ENCODE results near the gene GATB.

DNA sequence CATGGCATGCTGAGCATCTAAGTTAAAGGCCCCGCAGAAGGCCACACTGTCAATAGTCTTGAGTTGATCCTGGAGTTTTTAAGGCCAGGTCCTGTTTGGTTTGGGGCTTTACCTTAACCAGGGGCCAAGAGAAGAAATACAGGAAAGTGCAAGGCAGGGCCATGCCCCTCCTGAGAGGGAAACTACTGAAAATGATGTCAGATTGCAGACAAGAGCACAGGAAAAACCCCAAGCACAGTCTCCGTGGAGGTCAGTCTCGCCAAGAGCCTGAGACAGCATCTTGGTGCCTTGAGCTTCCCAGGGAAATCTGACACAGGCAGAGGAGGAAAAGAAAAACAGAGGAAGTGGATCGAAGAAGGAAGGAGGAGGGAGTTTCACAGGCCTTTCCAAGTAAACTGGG, 32.2 kb upstream of the GATB start:
- TF ChIP-seq, protein P1, sequence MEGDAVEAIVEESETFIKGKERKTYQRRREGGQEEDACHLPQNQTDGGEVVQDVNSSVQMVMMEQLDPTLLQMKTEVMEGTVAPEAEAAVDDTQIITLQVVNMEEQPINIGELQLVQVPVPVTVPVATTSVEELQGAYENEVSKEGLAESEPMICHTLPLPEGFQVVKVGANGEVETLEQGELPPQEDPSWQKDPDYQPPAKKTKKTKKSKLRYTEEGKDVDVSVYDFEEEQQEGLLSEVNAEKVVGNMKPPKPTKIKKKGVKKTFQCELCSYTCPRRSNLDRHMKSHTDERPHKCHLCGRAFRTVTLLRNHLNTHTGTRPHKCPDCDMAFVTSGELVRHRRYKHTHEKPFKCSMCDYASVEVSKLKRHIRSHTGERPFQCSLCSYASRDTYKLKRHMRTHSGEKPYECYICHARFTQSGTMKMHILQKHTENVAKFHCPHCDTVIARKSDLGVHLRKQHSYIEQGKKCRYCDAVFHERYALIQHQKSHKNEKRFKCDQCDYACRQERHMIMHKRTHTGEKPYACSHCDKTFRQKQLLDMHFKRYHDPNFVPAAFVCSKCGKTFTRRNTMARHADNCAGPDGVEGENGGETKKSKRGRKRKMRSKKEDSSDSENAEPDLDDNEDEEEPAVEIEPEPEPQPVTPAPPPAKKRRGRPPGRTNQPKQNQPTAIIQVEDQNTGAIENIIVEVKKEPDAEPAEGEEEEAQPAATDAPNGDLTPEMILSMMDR (IDR thresholded peaks at IDR 0.05), result no peak
- TF ChIP-seq POLR2A (IDR thresholded peaks at IDR 0.05), result no peak

Measured in adrenal gland (tissue), 5 donors.